Stomach (tissue), 9 donors: ENCODE results near the gene DDIT3. TPM values are rescaled to one million over a fixed set of nuclear protein-coding genes. Genes with fewer than 3 reads are reported as not detected.
A peak's percentile ranks its signal among the peaks of the same experiment; 100 is the strongest.

Experiments used
- DNase-seq, 2 donors: peaks; one replicate each; pipeline versions ENCODE4 v3.0.0 to v3.0.0-alpha.2; 2013 to 2019
- H3K27ac ChIP-seq, 5 donors: fragments of 200-600 bp in 4 of 5; sonication (generic) in 4 of 5; one replicate each; pipeline ENCODE4 v1.5.1; 2013 to 2019; ENCODE audit warnings: mild to moderate bottlenecking in 1 of 5, moderate library complexity in 1 of 5
- H3K27me3 ChIP-seq, 3 donors: fragments of 200-600 bp; sonication (generic); one replicate each; pipeline ENCODE4 v1.5.1; 2017 to 2019; ENCODE audit warnings: mixed run types in 1 of 3
- H3K36me3 ChIP-seq, 4 donors: fragments of 200-600 bp; sonication (generic); 1 replicate in 3 of 4; 2 replicates in 1 of 4; pipeline ENCODE4 v1.5.1; 2016 to 2019
- H3K4me1 ChIP-seq, 4 donors: fragments of 200-600 bp; sonication (generic); one replicate each; pipeline ENCODE4 v1.5.1; 2016 to 2019
- H3K4me3 ChIP-seq, 4 donors: fragments of 200-600 bp; sonication (generic) in 3 of 4; one replicate each; pipeline ENCODE4 v1.5.1; 2016 to 2019; ENCODE audit warnings: mild to moderate bottlenecking in 1 of 4
- H3K9me3 ChIP-seq, 4 donors: fragments of 200-600 bp; sonication (generic); one replicate each; pipeline ENCODE4 v1.5.1; 2016 to 2019
- CTCF ChIP-seq, 7 experiments: fragments of 450-650 bp in 4 of 7; fragments of 200-600 bp in 3 of 7; sonication (generic) in 3 of 7; IDR thresholded peaks; one replicate each; pipeline ENCODE4 v1.5.1; 2016 to 2019; ENCODE audit warnings: antibody characterized with exemption in 7 of 7, control low read depth in 2 of 7, mild to moderate bottlenecking in 1 of 7
- EP300 ChIP-seq: sonication (generic); formaldehyde crosslinking; IDR thresholded peaks from one replicate; pipeline ENCODE4 v1.6.1; 2017; ENCODE audit warnings: antibody characterized with exemption
- POLR2A ChIP-seq, 4 donors: fragments of 450-650 bp; IDR thresholded peaks; one replicate each; pipeline ENCODE4 v1.6.1; 2016; ENCODE audit warnings: antibody characterized with exemption in 4 of 4, control low read depth in 2 of 4, mild to moderate bottlenecking in 1 of 4, moderate library complexity in 1 of 4
- POLR2AphosphoS5 ChIP-seq, 3 donors: sonication (generic); formaldehyde crosslinking; IDR thresholded peaks; one replicate each; pipeline ENCODE4 v1.6.1; 2016; ENCODE audit warnings: antibody characterized with exemption in 3 of 3
- WGBS, 5 donors: extraction: QIAGEN DNeasy Blood & Tissue Kit in 3 of 5; methylation state at CpG; one replicate each; pipeline versions ENCODE4 v1.1.5 to v1.1.7; 2013 to 2018; 5-methylcytosine and 5-hydroxymethylcytosine counted together
- intact Hi-C: fragments of 100-400 bp; cut with DNase I; formaldehyde crosslinking; loops from one replicate; pipeline ENCODE4 v1.15.1; 2023; ENCODE audit warnings: low total_unique reads
- polyA plus RNA-seq, 3 donors: library from polyadenylated mRNA; stranded (reverse); fragments of 200-250 nt; gene quantifications; one replicate each; pipeline ENCODE4 v1.2.3, GENCODE V29; 2013
- total RNA-seq, 5 donors: library from RNA; depleted of rRNA; stranded (reverse); fragments of >200 nt; gene quantifications; one replicate each; pipeline versions ENCODE4 v1.1.0 to v1.2.3, GENCODE V29; 2014 to 2016
- donor health status: healthy with polysubstance abuse.
- donor health status: Bipolar disorder and iron deficiency.
- donor health status: healthy.

The DDIT3 gene
- total and polyA plus RNA-seq, 8 donors = 7.5 to 159 (median 48.1) TPM

- no peak for DNase-seq
- intact Hi-C loops = no loop called here
- peaks cover 56 to 61% (median 59%) of the 10 kb centered on the region in 4 donors for H3K36me3 ChIP-seq
- peak overlapping the region in 2 of 4 donors; percentile 85 to 86 for H3K4me3 ChIP-seq
- H3K4me1 ChIP-seq = peaks cover 36 to 72% (median 58%) of the 10 kb centered on the region in 4 donors
- no peaks in the 10 kb centered on the region for H3K9me3 ChIP-seq
- WGBS, 5 donors = 21 to 87% (median 61%) methylated on average over 1 of the region's 1 CpG
- H3K27ac ChIP-seq = peak overlapping the region in 4 of 5 donors; percentile 98 to 99 (median 99)
- TF ChIP-seq POLR2AphosphoS5 (IDR thresholded peaks at IDR 0.05) (peak in 1 of 3 donors; percentile 6), EP300 (no peak), POLR2A (IDR thresholded peaks at IDR 0.05) (no peak), CTCF (IDR thresholded peaks at IDR 0.05) (no peak)
- no peaks in the 10 kb centered on the region for H3K27me3 ChIP-seq
These were observed 3.1 kb downstream of the DDIT3 start for GRCh38 chr12:57517187-57517586.

GRCh38 chr12:57516617-57517153 lies 3.6 kb downstream of the DDIT3 start:
- peak overlapping the region; percentile 13 to 99 (median 99) for H3K27ac ChIP-seq
- no peak for TF ChIP-seq POLR2A (IDR thresholded peaks at IDR 0.05)
- no peak for TF ChIP-seq EP300
- TF ChIP-seq CTCF (IDR thresholded peaks at IDR 0.05) = no peak
- no peak for TF ChIP-seq POLR2AphosphoS5 (IDR thresholded peaks at IDR 0.05)
- 81 to 88% (median 83%) methylated on average over 11 of the region's 11 CpGs for WGBS, 5 donors
- no peak overlapping the region for H3K4me3 ChIP-seq
- intact Hi-C loops = no loop called here
- H3K27me3 ChIP-seq = no peaks in the 10 kb centered on the region
- H3K4me1 ChIP-seq = peaks cover 31 to 67% (median 53%) of the 10 kb centered on the region in 4 donors
- no peaks in the 10 kb centered on the region for H3K9me3 ChIP-seq
- DNase-seq = no peak
- H3K36me3 ChIP-seq = peaks cover 61 to 66% (median 64%) of the 10 kb centered on the region in 4 donors

- intact Hi-C loops = no loop called here
- Histone ChIP-seq H3K27me3 (no peaks in the 10 kb centered on the region), H3K9me3 (no peaks in the 10 kb centered on the region), H3K4me1 (peaks cover 25 to 61% (median 46%) of the 10 kb centered on the region in 4 donors), H3K27ac (peak overlapping the region in 3 of 5 donors; percentile 1 to 99 (median 99)), H3K36me3 (peaks cover 68 to 73% (median 70%) of the 10 kb centered on the region in 4 donors), H3K4me3 (no peak overlapping the region)
- TF ChIP-seq POLR2AphosphoS5 (IDR thresholded peaks at IDR 0.05) (no peak), POLR2A (IDR thresholded peaks at IDR 0.05) (no peak), CTCF (IDR thresholded peaks at IDR 0.05) (no peak), EP300 (no peak)
- 69 to 80% (median 72%) methylated on average over 11 of the region's 11 CpGs for WGBS, 5 donors
- DNase-seq = no peak
These were observed 4.3 kb downstream of the DDIT3 start for GRCh38 chr12:57515934-57516541.

- Histone ChIP-seq H3K9me3 (no peaks in the 10 kb centered on the region), H3K4me3 (no peak overlapping the region), H3K27ac (peak overlapping the region in 2 of 5 donors; percentile 34 to 99), H3K36me3 (peaks cover 74 to 79% (median 76%) of the 10 kb centered on the region in 4 donors), H3K27me3 (no peaks in the 10 kb centered on the region), H3K4me1 (peaks cover 22 to 57% (median 43%) of the 10 kb centered on the region in 4 donors)
- DNase-seq = no peak
- TF ChIP-seq POLR2AphosphoS5 (IDR thresholded peaks at IDR 0.05) (no peak), POLR2A (IDR thresholded peaks at IDR 0.05) (no peak), CTCF (IDR thresholded peaks at IDR 0.05) (no peak), EP300 (no peak)
- intact Hi-C loops = no loop called here
- WGBS, 5 donors = 37 to 72% (median 56%) methylated on average over 3 of the region's 3 CpGs
These were observed 4.8 kb downstream of the DDIT3 start for GRCh38 chr12:57515408-57515933.
